ENCODE results near the gene SLC28A2.
"Not testable (repeated sequence)": the region's sequence is repeated elsewhere in the genome, so short reads cannot be mapped to it uniquely, and the experiment has no call there.

SLC28A2 gene, protein sequence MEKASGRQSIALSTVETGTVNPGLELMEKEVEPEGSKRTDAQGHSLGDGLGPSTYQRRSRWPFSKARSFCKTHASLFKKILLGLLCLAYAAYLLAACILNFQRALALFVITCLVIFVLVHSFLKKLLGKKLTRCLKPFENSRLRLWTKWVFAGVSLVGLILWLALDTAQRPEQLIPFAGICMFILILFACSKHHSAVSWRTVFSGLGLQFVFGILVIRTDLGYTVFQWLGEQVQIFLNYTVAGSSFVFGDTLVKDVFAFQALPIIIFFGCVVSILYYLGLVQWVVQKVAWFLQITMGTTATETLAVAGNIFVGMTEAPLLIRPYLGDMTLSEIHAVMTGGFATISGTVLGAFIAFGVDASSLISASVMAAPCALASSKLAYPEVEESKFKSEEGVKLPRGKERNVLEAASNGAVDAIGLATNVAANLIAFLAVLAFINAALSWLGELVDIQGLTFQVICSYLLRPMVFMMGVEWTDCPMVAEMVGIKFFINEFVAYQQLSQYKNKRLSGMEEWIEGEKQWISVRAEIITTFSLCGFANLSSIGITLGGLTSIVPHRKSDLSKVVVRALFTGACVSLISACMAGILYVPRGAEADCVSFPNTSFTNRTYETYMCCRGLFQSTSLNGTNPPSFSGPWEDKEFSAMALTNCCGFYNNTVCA

DNA sequence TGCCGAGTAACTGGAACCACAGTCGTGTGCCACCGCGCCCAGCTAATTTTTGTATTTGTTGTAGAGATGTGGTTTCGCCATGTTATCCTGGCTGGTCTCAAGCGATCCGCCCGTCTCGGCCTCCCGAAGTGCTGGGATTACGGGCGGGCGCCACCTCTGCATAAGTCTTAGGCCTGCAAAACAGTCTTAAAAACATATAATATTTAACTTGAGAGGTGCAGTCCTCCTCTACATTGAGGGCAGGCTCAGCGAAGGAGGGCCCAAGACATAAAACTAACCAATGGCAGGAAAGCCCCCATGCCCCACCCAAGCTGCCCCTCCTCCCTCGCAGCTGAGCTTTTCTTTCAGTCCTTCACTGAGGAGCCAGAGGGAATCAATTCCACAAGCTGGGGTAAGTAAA, at the start of gene SLC28A2:
SLC28A2 (plus strand) TSS at position 347 of the 400 bp plus-strand sequence. CDS start 982 bp downstream, outside the sequence.
- no peak for DNase-seq (ENCODE audit: low read depth)

DNA sequence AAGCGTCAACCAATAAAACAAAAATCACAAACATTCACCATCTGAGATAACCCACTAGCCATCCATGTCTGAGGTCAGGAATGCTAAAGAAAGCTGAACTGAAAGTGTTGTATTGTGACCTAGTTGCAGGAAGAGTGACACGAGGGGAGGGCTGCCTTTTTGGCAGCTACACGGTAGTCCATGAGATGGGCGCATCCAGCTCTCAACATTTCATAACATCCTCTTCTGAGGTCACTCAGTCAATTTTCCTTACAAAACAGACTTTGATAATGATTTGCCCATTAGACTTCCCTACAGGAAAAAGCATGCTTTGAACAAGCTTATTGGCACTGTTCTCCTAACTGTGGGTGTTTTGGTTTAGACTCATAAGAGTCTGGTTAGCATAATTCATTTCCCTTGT, 48.9 kb upstream of the SLC28A2 start:
- no peak for DNase-seq (ENCODE audit: low read depth)

DNA sequence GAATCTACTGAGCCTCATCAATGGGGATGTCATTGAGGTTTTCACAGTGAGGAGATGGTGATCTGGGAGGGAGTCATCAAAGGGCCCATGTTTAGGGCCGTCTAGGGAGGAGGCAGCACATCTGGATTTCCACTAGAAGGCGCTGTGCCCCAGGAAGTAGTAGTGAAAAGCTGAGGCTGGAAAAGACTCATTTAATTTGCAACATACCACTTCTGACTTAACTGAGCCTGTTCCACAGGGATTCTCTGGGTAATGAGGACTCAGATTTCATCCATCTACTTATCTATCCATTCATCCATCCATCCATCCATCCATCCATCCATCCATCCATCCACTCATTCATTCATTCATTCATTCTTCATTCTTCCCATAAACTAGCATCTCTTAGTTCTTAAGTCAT, 46.8 kb upstream of the SLC28A2 start:
- DNase-seq (ENCODE audit: low read depth): peak; percentile 58

DNA sequence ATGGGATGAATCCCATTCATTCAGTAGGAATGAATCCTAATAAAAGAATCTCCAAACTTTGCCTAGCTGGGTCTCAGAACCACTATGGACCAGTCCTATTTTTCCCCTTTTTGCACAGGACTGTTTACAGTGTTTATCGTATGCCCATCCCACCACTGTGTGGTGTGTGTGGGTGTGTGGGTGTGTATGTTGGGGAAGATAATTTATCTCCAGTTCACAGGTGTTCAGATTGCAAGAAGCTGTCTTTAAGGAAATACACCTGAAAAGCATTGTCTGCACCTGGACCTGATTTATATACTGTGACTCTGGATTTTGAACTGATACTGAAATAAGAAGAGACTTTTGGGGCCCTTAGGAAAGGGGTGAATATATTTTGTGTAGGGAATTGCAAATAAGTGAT, 39.5 kb upstream of the SLC28A2 start:
- DNase-seq (ENCODE audit: low read depth): no peak

DNA sequence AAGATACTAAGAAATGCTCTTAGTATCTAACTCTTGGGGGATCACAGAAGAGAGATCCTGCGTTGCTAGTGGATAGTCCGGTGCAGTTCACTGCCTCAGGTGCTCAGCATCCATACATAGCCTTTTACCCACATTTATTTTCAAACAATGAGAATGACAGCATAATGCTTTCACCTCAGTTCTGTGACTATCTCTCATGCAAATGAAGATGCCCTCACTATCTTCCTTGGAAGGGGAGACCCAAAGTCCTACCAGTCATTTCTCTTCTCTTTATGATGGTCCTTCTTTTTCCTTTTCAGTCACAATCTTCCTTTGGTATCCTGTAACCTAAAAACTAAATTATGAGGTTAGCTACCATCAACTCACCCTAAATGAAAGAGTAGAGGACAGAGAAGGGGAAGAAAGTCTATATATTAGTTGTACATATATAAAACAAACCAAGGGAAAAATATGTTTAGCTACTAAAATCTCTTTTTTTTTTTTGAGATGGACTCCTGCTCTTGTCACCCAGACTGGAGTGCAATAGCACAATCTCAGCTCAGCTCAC, 30.9 kb upstream of the SLC28A2 start:
- no peak for DNase-seq (ENCODE audit: low read depth)

DNA sequence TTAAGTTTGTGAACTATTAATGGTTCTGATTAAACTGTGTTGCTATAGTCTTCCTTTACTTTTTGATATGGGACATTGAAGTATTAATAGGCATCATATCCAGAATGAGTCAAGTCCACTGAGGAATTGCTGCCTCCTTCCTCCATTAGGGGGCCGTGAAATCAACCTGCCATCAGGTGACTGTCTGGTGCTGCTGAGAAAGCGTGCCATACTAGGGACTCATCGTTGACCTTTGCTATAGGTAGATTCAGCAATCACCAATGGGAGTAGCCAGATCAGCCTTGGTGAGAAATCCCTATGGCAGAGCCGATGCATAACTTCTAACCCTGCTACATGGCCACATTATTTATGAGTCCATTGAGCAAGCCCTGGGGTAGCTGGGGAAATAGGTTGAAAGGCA, 30.1 kb upstream of the SLC28A2 start:
- no peak for DNase-seq (ENCODE audit: low read depth)

DNA sequence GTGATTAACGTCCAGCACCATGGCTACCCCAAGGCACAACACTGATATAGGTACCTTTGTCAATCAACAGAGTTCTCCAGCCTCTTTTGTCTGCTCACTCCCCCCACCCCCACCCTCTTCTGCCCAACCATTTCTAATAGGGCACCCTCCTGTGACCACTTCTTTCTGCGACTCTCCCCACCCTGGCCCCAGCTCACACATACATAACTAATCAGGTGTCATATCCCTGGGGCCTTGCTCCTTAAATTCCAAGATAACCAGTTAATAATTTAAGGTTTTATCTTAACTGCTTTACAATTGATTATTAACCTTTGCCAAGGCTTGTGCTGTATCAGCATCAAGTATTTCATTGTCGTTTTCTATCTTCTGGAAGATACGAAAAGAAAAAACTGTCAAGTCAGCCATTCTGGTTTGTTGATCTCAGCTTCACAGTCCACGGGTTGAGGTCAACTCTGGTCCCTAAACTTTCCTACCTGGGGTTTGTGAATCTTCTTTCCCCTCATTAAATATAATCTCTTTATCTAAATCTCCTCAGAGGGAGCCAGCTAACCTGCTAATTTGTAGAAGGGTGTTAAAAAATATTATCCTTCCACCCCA, 27.3 kb upstream of the SLC28A2 start:
- no peak for DNase-seq (ENCODE audit: low read depth)

DNA sequence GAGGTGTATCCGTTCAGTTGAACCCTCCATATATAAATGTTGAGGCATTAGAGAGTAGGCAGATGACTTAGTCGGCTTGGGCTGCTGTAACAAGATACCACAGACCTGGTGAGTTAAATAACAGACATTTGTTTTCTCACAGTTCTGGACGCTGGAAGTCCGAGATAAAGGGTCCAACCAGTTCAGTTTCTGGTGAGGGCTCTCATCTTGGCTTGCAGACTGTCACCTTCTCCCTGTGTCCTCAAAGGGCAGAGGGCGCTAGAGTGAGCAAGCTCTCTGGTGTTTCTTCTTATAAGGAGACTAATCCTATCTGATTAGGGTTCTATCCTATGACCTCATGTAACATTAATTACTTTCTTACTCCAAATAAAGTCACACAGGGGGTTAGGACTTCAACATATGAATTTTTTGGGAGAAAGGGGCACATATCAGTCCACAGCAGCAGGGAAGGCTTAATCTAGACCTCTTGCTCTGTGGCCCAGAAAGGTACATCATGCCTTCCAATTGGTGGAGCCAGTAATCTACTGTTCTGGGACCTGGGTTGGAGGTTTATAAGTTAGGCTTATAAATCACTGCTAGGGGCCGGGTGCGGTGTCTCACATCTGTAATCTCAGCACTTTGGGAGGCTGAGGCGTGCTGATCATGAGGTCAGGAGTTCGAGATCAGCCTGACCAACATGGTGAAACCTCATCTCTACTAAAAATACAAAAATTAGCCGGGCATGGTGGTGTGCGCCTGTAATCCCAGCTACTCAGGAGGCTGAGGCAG, 26.3 kb upstream of the SLC28A2 start:
- no peak for DNase-seq (ENCODE audit: low read depth)

DNA sequence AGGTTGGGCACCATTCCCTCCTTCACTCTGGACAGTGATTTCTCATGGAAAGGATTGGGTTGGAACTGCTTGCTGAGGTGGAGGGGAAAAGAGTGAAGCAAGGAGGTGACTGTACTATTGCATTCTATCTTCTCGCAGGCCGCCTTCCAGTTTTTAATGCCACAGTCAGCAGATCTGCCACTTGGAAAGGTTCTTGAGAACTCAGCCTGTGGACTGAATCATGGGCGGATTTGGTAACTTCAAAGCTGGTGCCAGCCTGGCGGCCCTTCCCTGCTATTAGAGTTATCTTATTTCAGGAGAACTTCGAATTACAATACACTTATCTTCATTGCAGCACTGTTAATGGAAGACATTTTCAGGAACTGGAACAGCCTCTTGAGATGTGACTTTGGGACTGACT, 23.1 kb upstream of the SLC28A2 start:
- DNase-seq (ENCODE audit: low read depth): no peak

DNA sequence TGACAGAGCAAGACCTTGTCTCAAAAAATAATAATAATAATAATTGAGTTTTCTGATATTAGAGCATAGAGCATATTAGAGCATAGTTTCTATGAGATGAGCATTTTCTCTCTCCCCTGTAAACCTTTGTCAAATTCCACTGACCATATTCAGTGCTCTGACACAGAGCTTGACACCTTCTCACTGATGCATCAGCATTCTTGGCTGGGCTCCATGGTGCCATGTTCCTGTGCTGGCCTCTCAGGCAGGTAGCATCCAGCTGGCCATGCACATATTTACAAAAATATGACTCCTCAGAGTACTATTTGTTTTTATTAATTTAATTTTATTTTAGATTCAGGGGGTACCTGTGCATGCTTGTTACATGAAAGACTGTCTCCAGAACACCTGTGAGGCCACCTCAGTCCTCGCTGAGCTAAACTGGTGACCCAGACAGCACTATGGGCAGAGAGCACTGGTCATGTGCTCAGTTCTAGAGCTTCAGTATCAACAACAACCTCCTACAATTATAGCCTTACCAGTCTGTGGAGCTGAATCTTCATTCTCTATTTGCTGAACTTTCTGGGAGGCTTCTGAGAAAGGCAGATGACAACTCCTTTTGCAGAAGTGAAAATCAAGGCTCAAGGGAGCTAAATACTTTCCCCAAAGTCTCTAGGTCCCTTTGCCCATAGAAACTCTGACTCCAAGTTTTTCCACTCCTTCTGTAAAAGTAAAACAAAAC, 21.6 kb upstream of the SLC28A2 start:
- DNase-seq (ENCODE audit: low read depth): no peak

DNA sequence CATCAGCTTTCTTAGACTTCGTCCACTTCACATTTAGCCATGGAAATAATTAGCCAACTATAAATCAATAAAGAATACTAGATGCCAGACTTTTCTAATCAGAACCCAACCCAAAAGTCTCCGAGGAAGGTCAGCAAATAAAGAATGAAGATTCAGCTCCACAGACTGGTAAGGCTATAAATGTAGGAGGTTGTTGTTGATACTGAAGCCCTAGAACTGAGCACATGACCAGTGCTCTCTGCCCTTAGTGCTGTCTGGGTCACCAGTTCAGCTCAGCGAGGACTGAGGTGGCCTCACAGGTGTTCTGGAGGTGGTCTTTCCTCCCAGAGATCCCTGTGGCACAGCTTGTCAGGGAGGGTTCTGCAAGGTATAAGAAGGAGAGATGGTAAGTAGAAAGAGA, 20.9 kb upstream of the SLC28A2 start:
- no peak for DNase-seq (ENCODE audit: low read depth)

DNA sequence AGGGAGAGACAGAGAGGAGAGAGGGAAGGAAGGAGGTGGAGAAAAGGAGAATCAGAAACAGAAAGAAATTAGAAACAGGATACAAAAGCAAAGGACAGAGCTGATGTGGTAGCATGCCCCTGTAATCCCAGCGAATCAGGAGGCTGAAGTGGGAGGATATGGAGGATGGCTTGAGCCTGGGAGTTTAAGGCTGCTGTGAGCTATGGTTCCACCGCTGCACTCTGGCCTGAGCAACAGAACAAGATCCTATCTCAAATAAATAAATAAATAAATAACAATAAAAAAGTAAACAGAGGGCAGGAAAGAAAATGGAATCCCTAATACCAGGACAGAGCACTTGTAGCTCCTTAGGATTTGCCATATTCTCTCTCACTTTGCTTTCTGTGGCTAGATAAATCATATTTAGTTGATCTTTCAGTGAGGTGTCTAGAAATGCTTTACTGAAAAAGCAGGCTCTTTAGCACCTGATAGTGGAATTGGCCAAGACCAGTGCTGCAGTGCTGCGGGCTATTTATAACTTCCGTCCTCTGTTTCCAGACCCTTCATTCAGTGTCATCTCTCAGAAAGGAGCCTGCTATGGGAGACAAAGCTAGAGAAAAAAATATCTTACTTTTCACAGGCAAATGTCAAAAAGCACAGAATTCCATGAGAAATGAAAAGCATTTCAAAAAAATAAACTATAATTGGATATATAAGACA, 20.0 kb upstream of the SLC28A2 start:
- no peak for DNase-seq (ENCODE audit: low read depth)

DNA sequence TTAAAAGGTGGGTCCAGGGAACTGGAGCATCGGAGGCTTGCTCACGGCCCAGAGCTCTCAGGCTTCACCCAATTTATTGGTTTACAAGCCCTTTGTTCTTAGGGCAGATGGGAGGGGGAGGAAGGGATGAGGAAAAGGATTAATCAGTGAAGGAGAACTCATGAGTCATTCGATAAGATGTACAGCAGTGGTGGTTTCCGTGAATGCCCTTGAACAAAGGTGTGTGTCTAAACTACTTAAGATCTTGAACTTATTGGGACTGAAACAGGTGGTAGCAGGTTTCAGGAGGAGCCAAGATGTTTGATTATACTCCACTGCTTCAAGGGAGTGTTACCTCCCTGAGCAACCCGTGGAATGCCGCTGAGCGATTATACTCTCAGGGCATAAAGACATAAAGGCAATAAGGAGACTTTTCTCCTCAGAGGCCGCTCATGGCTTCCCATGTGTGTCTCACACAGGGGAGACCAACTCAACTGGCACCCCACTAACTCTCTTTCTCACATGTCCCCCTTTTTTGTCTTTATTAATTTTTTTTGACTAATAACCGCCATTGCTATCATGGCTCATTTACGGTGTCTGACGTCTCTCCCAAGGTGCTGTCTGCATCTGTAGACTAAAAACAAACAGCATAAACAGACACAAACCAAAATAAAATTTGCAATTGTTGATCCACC, 17.3 kb upstream of the SLC28A2 start:
- no peak for DNase-seq (ENCODE audit: low read depth)

DNA sequence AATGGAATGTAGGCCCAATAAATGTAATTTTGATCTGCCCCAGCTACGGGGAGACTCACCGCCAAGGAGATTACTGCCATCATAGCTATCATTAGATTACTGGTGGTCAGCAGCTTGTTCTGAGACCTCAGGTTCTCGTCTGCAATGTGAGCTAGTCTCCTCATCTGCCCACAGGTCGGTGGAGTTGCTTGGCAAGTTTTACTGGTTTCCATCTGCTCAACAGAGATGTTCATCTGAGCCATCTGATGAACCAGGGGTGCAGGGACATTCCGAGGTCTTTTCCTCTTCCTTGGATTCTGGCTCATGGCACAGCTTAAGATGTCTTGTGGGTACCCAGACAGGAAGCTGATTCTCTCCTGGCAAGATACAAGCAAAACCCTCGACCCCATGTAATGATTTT, 15.2 kb upstream of the SLC28A2 start:
- not testable (repeated sequence) for DNase-seq (ENCODE audit: low read depth)

DNA sequence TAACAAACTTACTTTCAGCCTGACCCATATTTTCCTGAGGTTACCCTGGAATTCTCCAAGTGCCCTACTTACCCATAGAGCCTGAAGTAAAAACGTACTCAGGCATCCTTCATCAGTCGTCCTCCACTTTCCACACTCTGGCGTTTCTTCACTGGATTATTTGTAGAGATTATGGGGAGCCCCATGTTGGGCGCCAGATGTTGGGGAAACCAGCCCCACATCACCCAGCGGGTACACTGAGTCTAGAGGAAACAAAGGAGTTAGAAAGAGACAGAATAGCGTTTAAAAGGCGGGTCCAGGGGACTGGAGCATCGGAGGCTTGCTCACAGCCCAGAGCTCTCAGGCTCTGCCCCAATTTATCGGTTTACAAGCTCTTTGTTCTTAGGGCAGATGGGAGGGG, 9.7 kb upstream of the SLC28A2 start:
- DNase-seq (ENCODE audit: low read depth): no peak

DNA sequence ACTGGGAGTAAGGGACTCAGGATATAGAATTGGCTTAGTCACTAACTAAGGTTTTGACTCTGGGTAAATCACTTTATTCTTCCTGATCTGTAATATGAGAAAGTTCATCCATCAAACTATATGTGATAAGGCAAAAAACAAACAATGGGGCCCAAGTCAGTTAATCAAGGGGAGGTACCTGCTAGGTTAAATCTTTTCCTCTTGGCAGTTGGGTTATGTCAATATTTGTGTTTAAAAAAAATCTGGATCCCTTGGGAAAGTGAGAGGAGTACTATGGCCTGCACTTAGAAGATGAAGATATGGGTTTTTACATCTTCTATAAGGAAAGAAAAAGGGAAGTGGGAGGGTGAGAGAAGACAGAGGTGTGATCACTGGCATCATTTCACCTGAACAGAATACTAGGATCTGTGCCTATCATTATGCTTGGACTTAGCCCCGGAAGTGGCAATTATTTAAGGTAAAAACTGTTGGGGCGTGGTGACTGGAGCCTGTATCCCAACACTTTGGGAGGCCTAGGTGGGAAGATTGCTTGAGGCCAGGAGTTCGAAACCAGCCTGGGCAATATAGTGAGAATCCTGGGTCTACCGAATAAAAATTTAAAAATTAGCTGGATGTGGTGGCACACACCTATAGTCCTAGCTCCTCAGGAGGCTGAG, 2.8 kb upstream of the SLC28A2 start:
- no peak for DNase-seq (ENCODE audit: low read depth)

DNA sequence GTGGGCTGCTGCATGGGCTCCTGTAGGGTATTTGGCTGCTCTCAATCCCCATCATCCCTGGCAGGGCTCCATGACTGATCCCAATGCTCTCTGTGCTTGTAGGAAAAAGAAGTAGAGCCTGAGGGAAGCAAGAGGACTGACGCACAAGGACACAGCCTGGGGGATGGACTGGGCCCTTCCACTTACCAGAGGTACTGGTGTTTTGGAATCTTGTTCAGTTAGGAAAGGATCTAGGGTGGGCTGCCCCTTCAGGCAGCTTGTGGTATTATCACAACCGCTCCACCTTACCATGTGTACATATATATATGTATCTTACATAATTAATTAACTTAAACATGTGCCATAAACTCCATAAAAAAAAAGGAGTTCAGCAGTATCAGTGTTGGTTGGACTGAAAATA, 1.3 kb downstream of the SLC28A2 start:
- DNase-seq (ENCODE audit: low read depth): no peak

DNA sequence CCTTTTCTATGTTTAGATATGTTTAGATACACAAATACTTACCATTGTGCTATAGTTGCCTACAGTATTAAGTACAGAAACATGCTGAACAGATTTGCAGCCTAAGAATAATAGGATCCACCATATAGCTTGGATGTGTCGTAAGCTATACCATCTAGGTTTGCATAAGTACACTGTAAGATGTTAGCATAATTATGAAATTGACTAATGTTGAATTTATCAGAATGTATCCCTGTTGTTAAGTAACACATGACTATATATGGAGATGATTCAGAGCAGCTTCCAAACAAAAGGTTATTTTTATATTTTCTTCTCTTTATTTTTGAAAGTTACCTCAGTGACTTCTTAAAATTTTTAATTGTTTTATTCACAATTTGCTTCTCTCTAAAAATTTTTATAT, 2.4 kb downstream of the SLC28A2 start:
- no peak for DNase-seq (ENCODE audit: low read depth)

DNA sequence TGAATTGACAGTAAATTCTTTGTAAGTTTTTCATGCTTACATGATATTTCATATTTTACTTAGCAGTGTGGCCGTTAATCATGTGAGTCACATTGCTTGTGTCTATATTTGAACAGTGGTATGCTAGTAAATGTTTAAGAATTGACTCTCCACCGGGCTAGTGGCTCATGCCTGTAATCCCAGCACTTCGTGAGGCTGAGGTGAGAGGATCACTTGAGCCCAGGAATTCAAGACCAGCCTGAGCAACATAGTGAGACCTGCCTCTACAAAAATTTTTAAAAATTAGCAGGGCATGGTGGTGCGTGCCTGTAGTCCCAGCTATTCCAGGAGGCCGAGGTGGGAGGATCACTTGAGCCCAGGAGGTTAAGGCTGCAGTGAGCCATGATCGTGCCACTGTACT, 2.8 kb downstream of the SLC28A2 start:
- not testable (repeated sequence) for DNase-seq (ENCODE audit: low read depth)

DNA sequence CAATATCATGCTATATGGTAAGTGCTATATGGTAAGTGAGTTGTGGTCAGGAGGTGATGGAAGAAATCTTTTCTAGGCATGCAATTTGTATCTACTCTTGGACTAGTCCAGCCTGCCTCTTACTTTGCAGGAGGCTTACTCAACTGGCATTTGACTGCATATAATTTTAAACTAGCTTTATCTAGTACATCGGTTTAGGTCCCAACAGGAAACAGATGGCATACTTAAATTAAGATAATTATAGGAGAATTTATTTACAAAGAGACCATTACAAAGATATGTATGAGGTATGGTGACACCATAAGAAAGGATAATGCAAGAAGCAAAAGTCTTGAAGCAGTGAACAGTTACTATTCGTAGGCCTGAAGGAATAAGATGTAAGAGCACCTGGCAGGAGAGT, 7.8 kb downstream of the SLC28A2 start:
- no peak for DNase-seq (ENCODE audit: low read depth)

All from activated T-cell treated with anti-CD3 and anti-CD28 coated beads for 48 hours (primary cell).